Endothelial cell of umbilical vein (primary cell): ENCODE measurements around the gene GPR42.

Experiments
- EZH2 ChIP-seq: IDR thresholded peaks from 2 replicates; pipeline ENCODE4 v1.6.1; 2012; ENCODE audit warnings: borderline replicate concordance, low read depth, mild to moderate bottlenecking, moderate library complexity, low read length, inconsistent platforms; ENCODE audit not compliant: severe bottlenecking
- TF ChIP-seq, protein P1 (sequence below), 2 donors: IDR thresholded peaks; 1 replicate in 1 of 2; 2 replicates in 1 of 2; pipeline ENCODE4 v1.5.1; 2011; ENCODE audit warnings: low read length in 2 of 2, mild to moderate bottlenecking in 2 of 2, moderate library complexity in 2 of 2, control low read depth in 1 of 2, inconsistent platforms in 1 of 2, low read depth in 1 of 2; ENCODE audit not compliant: insufficient read depth in 1 of 2; ENCODE audit errors: extremely low read depth in 1 of 2

DNA sequence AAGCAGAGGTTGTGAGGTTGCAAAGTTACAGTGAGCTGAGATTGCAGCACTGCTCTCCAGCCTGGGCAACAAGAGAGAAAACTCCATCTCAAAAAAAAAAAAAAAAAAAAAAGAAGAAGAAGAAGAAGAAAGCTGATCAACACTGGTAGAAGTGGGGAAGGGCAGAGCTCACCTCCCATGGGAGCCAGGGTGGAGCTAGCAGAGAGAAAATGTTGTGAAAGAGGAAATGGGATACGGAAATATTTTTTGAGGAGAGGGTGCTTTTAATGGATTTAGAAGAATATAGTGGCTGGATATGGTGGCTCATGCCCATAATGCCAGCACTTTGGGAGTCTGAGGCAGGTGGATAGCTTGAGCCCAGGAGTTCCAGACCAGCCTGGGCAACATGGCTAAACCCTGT, 6.8 kb downstream of the GPR42 start:
- TF ChIP-seq, protein P1, sequence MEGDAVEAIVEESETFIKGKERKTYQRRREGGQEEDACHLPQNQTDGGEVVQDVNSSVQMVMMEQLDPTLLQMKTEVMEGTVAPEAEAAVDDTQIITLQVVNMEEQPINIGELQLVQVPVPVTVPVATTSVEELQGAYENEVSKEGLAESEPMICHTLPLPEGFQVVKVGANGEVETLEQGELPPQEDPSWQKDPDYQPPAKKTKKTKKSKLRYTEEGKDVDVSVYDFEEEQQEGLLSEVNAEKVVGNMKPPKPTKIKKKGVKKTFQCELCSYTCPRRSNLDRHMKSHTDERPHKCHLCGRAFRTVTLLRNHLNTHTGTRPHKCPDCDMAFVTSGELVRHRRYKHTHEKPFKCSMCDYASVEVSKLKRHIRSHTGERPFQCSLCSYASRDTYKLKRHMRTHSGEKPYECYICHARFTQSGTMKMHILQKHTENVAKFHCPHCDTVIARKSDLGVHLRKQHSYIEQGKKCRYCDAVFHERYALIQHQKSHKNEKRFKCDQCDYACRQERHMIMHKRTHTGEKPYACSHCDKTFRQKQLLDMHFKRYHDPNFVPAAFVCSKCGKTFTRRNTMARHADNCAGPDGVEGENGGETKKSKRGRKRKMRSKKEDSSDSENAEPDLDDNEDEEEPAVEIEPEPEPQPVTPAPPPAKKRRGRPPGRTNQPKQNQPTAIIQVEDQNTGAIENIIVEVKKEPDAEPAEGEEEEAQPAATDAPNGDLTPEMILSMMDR (IDR thresholded peaks at IDR 0.05; ENCODE audit: extremely low read depth in 1 of 2, insufficient read depth in 1 of 2, low read depth in 1 of 2, low read length in 2 of 2): no peak
- TF ChIP-seq EZH2: no peak
